Measurements from ENCODE around the gene DNAJC30.

- TF ChIP-seq CREM (CRISPR knock-in tag; IDR thresholded peaks at IDR 0.05) (no peak), CTCF (IDR thresholded peaks at IDR 0.05) (no peak), ZNF121 (CRISPR knock-in tag; IDR thresholded peaks at IDR 0.05) (no peak), ZNF263 (CRISPR knock-in tag; IDR thresholded peaks at IDR 0.05; ENCODE audit: low read depth) (no peak)
Observed at GRCh38 chr7:73633844-73634243, 49.4 kb downstream of the DNAJC30 start.
